Keratinocyte (primary cell): ENCODE results near the gene APBB1.

ENCODE experiments used
- CTCF ChIP-seq, 3 experiments: IDR thresholded peaks in 1 of 3; conservative IDR thresholded peaks in 1 of 3; optimal IDR thresholded peaks in 1 of 3; 2 replicates in 2 of 3; 3 replicates in 1 of 3; pipeline versions ENCODE3 to v1.5.1; 2011; ENCODE audit warnings: low read length in 3 of 3, mild to moderate bottlenecking in 3 of 3, moderate library complexity in 2 of 3, control low read depth in 1 of 3, inconsistent platforms in 1 of 3; ENCODE audit not compliant: insufficient read depth in 2 of 3; ENCODE audit errors: extremely low read depth in 1 of 3
- EZH2 ChIP-seq: IDR thresholded peaks from one replicate; pipeline ENCODE4 v1.6.1; 2012; ENCODE audit warnings: inconsistent platforms, mild to moderate bottlenecking, low read length, moderate library complexity

- TF ChIP-seq EZH2: no peak
- no peak for TF ChIP-seq CTCF (optimal IDR thresholded peaks at IDR 0.05 in 1 of 3, IDR thresholded peaks at IDR 0.05 in 1 of 3, conservative IDR thresholded peaks at IDR 0.05 in 1 of 3; ENCODE audit: extremely low read depth in 1 of 3, insufficient read depth in 2 of 3, low read length in 3 of 3)
These were observed 16.3 kb downstream of the APBB1 start for GRCh38 chr11:6402561-6402981.
